CD4-positive, alpha-beta T cell (primary cell): ENCODE results near the gene ZNF354B. TPM values are rescaled to one million over a fixed set of nuclear protein-coding genes. Genes with fewer than 3 reads are reported as not detected.

Source experiments
- ATAC-seq: fragments of 200-7000 bp; cut with Tn5 transposase; one replicate; pipeline ENCODE4 v1.10.0; 2022; ENCODE audit warnings: mild to moderate bottlenecking; ENCODE audit not compliant: poor library complexity
- CTCF ChIA-PET: fragments of 350-600 bp; sonication (Branson Sonifier 250); formaldehyde crosslinking; loops from one replicate; lab custom pipeline; 2021; ENCODE audit warnings: antibody characterized with exemption, inconsistent platforms; lab: Charles Lee
- POLR2A ChIA-PET: fragments of 350-600 bp; sonication (Branson Sonifier 250); formaldehyde crosslinking; loops from one replicate; lab custom pipeline; 2021; ENCODE audit warnings: antibody characterized with exemption, inconsistent platforms; lab: Charles Lee
- DNase-seq, 14 experiments: peaks; one replicate each; pipeline ENCODE4 v3.0.0-alpha.2; 2013 to 2020; ENCODE audit warnings: mixed read lengths in 2 of 14
- H3K27ac ChIP-seq, 2 donors: one replicate each; pipeline versions ENCODE4 v1.5.1 to v1.7.0; 2013; ENCODE audit warnings: low read length in 2 of 2, low read depth in 1 of 2, mild to moderate bottlenecking in 1 of 2
- H3K27me3 ChIP-seq, 2 experiments: 1 replicate in 1 of 2; 2 replicates in 1 of 2; pipeline versions ENCODE4 v1.6.1 to v1.7.0; 2013; ENCODE audit warnings: low read length in 2 of 2, control low read depth in 1 of 2, mild to moderate bottlenecking in 1 of 2, moderate library complexity in 1 of 2; ENCODE audit not compliant: insufficient read depth in 2 of 2, control insufficient read depth in 1 of 2
- H3K36me3 ChIP-seq: one replicate; pipeline ENCODE4 v1.6.1; 2013; ENCODE audit warnings: low read length, control low read depth; ENCODE audit not compliant: insufficient read depth
- H3K4me1 ChIP-seq: one replicate; pipeline ENCODE4 v1.6.1; 2013; ENCODE audit warnings: low read length, control low read depth; ENCODE audit not compliant: insufficient read depth
- H3K4me3 ChIP-seq: one replicate; pipeline ENCODE4 v1.5.1; 2013; ENCODE audit warnings: mild to moderate bottlenecking, low read length, moderate library complexity
- H3K9me3 ChIP-seq, 2 experiments: 1 replicate in 1 of 2; 2 replicates in 1 of 2; pipeline versions ENCODE4 v1.6.1 to v1.7.0; 2013; ENCODE audit warnings: low read length in 2 of 2, mild to moderate bottlenecking in 2 of 2, control low read depth in 1 of 2, moderate library complexity in 1 of 2; ENCODE audit not compliant: control insufficient read depth in 1 of 2, insufficient read depth in 1 of 2
- H3K27ac Mint-ChIP-seq: one replicate; pipeline ENCODE4 v1.8.0; 2020; ENCODE audit warnings: mixed read lengths
- H3K27me3 Mint-ChIP-seq: one replicate; pipeline ENCODE4 v1.8.0; 2021; ENCODE audit warnings: mixed read lengths
- H3K36me3 Mint-ChIP-seq: one replicate; pipeline ENCODE4 v1.8.0; 2021; ENCODE audit warnings: low read depth, mixed read lengths
- H3K4me1 Mint-ChIP-seq: one replicate; pipeline ENCODE4 v1.8.0; 2021; ENCODE audit warnings: low read depth, mixed read lengths
- H3K4me3 Mint-ChIP-seq: one replicate; pipeline ENCODE4 v1.8.0; 2020; ENCODE audit warnings: mild to moderate bottlenecking, mixed read lengths
- H3K9me3 Mint-ChIP-seq: one replicate; pipeline ENCODE4 v1.8.0; 2020; ENCODE audit warnings: mixed read lengths
- CTCF ChIP-seq: fragments of 200-600 bp; IDR thresholded peaks from one replicate; pipeline ENCODE4 v1.8.0; 2022; ENCODE audit warnings: antibody characterized with exemption, mild to moderate bottlenecking
- intact Hi-C, 2 experiments: fragments of 100-400 bp; cut with DNase I in 1 of 2; cut with micrococcal nuclease in 1 of 2; formaldehyde crosslinking; loops; one replicate each; pipeline versions ENCODE4 v1.15.1 to v1.9.0; 2023 to 2025; cut with DNase I, micrococcal nuclease
- polyA plus RNA-seq, 2 donors: library from polyadenylated mRNA; unstranded; fragments of 120-200 nt; gene quantifications; one replicate each; pipeline ENCODE4 v1.2.1, GENCODE V29; 2013
- total RNA-seq, 174 experiments: library from RNA in 2 of 174; stranded (reverse) in 2 of 174; gene quantifications; one replicate each; pipeline ENCODE4 v1.2.3 and lab custom pipeline; 2021 to 2026

Gene ZNF354B
- total RNA-seq (1 to 10 TPM; 6.2 to 6.3 TPM), total RNA-seq (lab: John Stamatoyannopoulos, UW) (10.2 to 48.3 (median 27.3) reads per million in 172 experiments)
- 17.3 TPM for polyA plus RNA-seq (2013, experiment 1 of 2)
- 23.1 TPM for polyA plus RNA-seq (2013, experiment 2 of 2)

DNA sequence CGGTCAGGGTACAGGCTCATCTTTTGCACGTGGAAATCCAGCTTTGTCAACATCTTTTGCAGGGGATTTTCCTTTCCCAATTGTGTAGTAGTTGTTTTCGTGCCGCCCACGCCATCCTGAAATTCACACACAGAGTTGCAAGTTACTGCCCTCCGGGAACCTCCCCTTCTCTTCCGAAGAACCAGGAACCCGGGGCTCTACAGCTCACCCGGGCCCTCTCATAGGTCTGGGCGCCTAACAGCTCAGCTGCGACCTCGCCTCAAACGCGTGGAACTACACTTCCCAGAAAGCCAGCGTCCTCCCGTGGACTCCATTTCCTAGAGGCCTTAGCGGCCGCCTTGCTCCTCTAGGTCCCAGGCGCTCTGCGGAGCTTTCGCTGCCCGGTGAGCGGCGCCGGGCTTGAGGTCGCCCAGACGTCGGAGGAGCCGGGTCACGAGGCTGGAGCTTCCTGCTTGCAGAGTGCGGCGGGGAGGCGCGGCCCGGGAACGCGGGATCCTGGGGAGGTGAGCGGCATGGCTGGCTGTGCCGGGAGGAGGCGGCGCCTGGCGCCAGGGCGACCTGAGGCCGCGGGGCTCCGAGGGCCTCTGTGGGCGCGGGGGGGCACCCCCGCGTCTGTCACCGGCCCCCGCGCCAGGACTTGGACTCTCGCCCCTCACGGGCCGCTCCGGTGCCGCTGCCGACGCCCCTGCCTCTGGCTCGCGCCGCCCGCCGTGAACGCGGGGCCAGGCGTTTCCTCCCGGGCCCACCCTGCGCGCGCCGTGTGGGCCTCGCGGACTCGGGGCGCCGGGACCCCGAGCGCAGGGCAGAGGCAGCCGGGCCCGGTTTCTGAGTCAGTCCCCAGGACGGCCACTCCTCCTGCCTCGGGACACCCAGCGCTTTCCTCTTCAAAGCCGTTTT, at the start of gene ZNF354B:
Gene ZNF354B (plus strand): TSS at position 329 of the 897 bp plus-strand sequence. CDS start 1,095 bp downstream, outside the sequence.
- H3K36me3 ChIP-seq = peaks cover 8% of the 10 kb centered on the region
- ChIA-PET POLR2A (interaction anchor here (0.8 to 1.9 kb wide), 8 partner anchors 36 to 764 kb away, joined by 3 to 43 read pairs (median 7); partner anchors contain the start of genes CLK4, HNRNPAB, HNRNPH1 and ZFP2), CTCF (interaction anchor here (0.9 to 1.8 kb wide), 2 partner anchors 130 to 200 kb away, joined by 3 to 23 read pairs; partner anchors contain the start of genes ZNF354A and ZNF354C)
- peak within 1 kb of the TSS; percentile 1 to 46 for H3K27ac ChIP-seq
- TF ChIP-seq CTCF = no peak
- peaks cover 36% of the 10 kb centered on the region for H3K4me1 Mint-ChIP-seq
- peak within 1 kb of the TSS; percentile 82 for H3K27ac Mint-ChIP-seq
- peaks cover 37% of the 10 kb centered on the region for H3K36me3 Mint-ChIP-seq
- H3K4me1 ChIP-seq = peaks cover 16% of the 10 kb centered on the region
- H3K4me3 ChIP-seq = peak within 1 kb of the TSS; percentile 60
- H3K27me3 Mint-ChIP-seq = no peaks in the 10 kb centered on the region
- peak within 1 kb of the TSS; percentile 84 for H3K4me3 Mint-ChIP-seq
- peaks cover 0 to under 1% of the 10 kb centered on the region in 2 experiments for H3K27me3 ChIP-seq
- ATAC-seq (peak; percentile 98), DNase-seq (peak; percentile 65 to 94 (median 78))
- H3K9me3 Mint-ChIP-seq = no peaks in the 10 kb centered on the region
- H3K9me3 ChIP-seq = no peaks in the 10 kb centered on the region
- intact Hi-C loops = loop anchor here (1.0 to 10.0 kb wide), 7 partner anchors 37 to 755 kb away; partner anchors contain the start of genes ZNF354C (in 2 of the 2), CLK4 (in 1 of the 2), ZFP2 (in 1 of the 2) and ZNF354A (in 1 of the 2)

DNA sequence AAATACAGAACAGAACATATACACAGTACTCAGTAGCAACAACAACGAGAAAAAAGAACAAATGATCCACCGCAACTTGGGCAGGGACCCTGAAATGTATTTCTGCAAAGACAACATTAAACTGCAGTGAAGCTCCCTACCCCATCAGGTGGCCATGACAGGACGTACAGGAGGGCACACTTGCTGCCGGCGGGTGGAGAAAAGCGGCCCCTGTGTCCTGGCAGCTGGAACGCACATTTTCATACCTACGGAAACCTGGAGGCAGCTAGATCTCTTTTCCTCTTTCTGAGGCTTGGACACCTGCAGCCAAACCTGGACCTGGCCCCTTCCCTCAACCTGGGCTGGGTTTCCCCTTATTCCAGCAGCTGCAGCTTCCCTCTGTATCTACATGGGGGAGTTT, 42.2 kb upstream of the ZNF354B start:
- Mint-ChIP-seq H3K4me1 (no peaks in the 10 kb centered on the region), H3K4me3 (no peak overlapping the region), H3K27ac (no peak overlapping the region), H3K27me3 (peaks cover 10% of the 10 kb centered on the region), H3K36me3 (no peaks in the 10 kb centered on the region), H3K9me3 (no peaks in the 10 kb centered on the region)
- intact Hi-C loops = no loop called here
- no peak for ATAC-seq
- TF ChIP-seq CTCF = no peak
- H3K36me3 ChIP-seq = no peaks in the 10 kb centered on the region
- peaks cover 0 to 4% of the 10 kb centered on the region in 2 experiments for H3K9me3 ChIP-seq
- no peak for DNase-seq
- no peak overlapping the region for H3K27ac ChIP-seq
- POLR2A ChIA-PET = no interaction called here
- H3K4me3 ChIP-seq = no peak overlapping the region
- CTCF ChIA-PET = no interaction called here
- peaks cover 3 to 4% of the 10 kb centered on the region in 2 experiments for H3K27me3 ChIP-seq
- no peaks in the 10 kb centered on the region for H3K4me1 ChIP-seq

DNA sequence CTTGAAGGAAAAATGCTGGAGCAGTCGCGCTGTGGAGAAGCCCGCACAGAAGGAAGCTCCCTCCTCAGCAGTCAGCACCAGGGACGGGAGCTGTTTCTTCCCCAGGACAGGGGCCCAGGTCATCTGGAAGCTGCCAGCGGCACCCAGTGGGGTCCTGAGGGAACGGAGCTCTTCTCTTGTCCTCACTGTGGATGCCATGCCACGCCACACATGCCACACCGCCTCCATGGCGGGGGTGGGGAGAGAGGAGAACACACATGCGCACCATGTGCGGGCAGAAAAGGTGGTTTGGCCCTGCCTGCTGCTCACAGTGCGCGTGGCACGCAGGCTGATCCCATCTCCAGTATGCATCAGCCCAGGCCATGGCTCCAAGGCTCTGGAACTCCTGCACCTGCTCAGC, 41.7 kb upstream of the ZNF354B start:
- no peak for ATAC-seq
- no peaks in the 10 kb centered on the region for H3K36me3 ChIP-seq
- H3K4me3 ChIP-seq = no peak overlapping the region
- peaks cover 8% of the 10 kb centered on the region for H3K27me3 Mint-ChIP-seq
- POLR2A ChIA-PET = no interaction called here
- no peaks in the 10 kb centered on the region for H3K36me3 Mint-ChIP-seq
- H3K4me3 Mint-ChIP-seq = no peak overlapping the region
- CTCF ChIA-PET = no interaction called here
- DNase-seq = no peak
- H3K4me1 ChIP-seq = no peaks in the 10 kb centered on the region
- no peaks in the 10 kb centered on the region for H3K4me1 Mint-ChIP-seq
- H3K27ac Mint-ChIP-seq = no peak overlapping the region
- peaks cover 0 to 4% of the 10 kb centered on the region in 2 experiments for H3K9me3 ChIP-seq
- intact Hi-C loops = no loop called here
- no peak for TF ChIP-seq CTCF
- H3K9me3 Mint-ChIP-seq = no peaks in the 10 kb centered on the region
- H3K27ac ChIP-seq = no peak overlapping the region
- H3K27me3 ChIP-seq = peaks cover 3 to 4% of the 10 kb centered on the region in 2 experiments
